Ishikawa (cell line): ENCODE measurements around the gene SNX19.

Experiments
- EGR1 ChIP-seq: IDR thresholded peaks from 2 replicates; pipeline ENCODE4 v1.6.1; 2012
- EP300 ChIP-seq: IDR thresholded peaks from 2 replicates; pipeline ENCODE4 v1.6.1; 2012; ENCODE audit warnings: borderline replicate concordance
- NFIC ChIP-seq: IDR thresholded peaks from 2 replicates; pipeline ENCODE4 v1.6.1; 2012
- RAD21 ChIP-seq: IDR thresholded peaks from 2 replicates; pipeline ENCODE4 v1.6.1; 2012; ENCODE audit warnings: low read depth
- TAF1 ChIP-seq: IDR thresholded peaks from 2 replicates; pipeline ENCODE4 v1.6.1; 2012; ENCODE audit warnings: low read depth, mild to moderate bottlenecking
- TCF12 ChIP-seq: IDR thresholded peaks from 2 replicates; pipeline ENCODE4 v1.6.1; 2012; ENCODE audit warnings: low read depth
- YY1 ChIP-seq: IDR thresholded peaks from 2 replicates; pipeline ENCODE4 v1.6.1; 2012; ENCODE audit warnings: low read depth
- TF ChIP-seq, protein P1 (sequence below): IDR thresholded peaks from 2 replicates; pipeline ENCODE4 v1.6.1; 2012; ENCODE audit warnings: low read depth, mild to moderate bottlenecking
- TF ChIP-seq, protein P2 (sequence below): IDR thresholded peaks from 2 replicates; pipeline ENCODE4 v1.6.1; 2012

DNA sequence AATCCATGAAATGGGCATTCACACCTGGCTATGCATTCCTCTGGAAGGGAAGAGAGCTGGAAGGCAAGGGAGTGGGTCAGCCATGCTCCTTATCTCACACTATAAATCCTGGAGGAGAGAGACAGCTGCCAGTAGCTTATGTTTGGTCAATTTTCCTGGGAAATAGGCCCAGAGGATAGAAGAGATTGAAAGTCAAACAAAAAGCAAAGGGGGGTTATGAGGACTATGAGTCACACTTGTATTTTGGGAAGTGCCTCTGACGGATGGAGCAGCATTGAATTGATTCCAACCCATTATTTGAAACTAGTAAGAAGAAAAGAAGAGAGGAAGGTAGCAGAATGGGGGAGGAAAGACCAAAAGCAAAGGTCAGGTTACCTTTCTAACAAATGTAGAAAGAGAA is 25.0 kb downstream of the SNX19 start:
- TF ChIP-seq YY1 (no peak), NFIC (no peak), EGR1 (no peak), TAF1 (no peak), RAD21 (no peak), TCF12 (no peak), EP300 (no peak)
- TF ChIP-seq, protein P1, sequence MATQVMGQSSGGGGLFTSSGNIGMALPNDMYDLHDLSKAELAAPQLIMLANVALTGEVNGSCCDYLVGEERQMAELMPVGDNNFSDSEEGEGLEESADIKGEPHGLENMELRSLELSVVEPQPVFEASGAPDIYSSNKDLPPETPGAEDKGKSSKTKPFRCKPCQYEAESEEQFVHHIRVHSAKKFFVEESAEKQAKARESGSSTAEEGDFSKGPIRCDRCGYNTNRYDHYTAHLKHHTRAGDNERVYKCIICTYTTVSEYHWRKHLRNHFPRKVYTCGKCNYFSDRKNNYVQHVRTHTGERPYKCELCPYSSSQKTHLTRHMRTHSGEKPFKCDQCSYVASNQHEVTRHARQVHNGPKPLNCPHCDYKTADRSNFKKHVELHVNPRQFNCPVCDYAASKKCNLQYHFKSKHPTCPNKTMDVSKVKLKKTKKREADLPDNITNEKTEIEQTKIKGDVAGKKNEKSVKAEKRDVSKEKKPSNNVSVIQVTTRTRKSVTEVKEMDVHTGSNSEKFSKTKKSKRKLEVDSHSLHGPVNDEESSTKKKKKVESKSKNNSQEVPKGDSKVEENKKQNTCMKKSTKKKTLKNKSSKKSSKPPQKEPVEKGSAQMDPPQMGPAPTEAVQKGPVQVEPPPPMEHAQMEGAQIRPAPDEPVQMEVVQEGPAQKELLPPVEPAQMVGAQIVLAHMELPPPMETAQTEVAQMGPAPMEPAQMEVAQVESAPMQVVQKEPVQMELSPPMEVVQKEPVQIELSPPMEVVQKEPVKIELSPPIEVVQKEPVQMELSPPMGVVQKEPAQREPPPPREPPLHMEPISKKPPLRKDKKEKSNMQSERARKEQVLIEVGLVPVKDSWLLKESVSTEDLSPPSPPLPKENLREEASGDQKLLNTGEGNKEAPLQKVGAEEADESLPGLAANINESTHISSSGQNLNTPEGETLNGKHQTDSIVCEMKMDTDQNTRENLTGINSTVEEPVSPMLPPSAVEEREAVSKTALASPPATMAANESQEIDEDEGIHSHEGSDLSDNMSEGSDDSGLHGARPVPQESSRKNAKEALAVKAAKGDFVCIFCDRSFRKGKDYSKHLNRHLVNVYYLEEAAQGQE = no peak
- TF ChIP-seq, protein P2, sequence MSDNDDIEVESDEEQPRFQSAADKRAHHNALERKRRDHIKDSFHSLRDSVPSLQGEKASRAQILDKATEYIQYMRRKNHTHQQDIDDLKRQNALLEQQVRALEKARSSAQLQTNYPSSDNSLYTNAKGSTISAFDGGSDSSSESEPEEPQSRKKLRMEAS = no peak
